Measurements from ENCODE around the gene KIF12. TPM values are rescaled to one million over a fixed set of nuclear protein-coding genes. Genes with fewer than 3 reads are reported as not detected.

KIF12 gene
- total RNA-seq, 1 donor from 2014 or later: 4.8 TPM

DNA sequence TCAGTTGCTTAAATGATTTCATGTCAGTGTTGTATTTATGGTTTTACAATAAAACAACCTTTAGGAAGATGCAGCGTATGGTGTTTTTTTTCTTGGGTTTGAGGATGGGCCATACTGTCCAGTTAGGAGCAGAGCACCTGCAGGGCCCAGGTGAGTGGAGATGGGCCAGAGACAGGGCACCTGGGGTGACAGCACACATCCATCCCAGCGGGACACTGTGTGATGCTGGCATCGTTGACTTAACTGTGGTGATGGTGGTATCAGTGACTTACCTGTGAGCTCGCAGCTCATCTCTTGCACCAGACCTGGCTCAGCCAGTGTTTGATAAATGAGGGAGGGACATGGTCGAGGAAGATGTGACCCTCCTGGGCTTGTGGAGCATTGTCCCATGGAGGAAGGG is 42.6 kb downstream of the KIF12 start:
- H3K27me3 ChIP-seq (ENCODE audit: low read depth): no peaks in the 10 kb centered on the region
- H3K9me3 ChIP-seq: no peaks in the 10 kb centered on the region
- no peak for ATAC-seq
- no peaks in the 10 kb centered on the region for H3K4me1 ChIP-seq
- intact Hi-C loops (cut with DNase I): no loop called here
- no peak overlapping the region for H3K4me3 ChIP-seq
- H3K27ac ChIP-seq: no peak overlapping the region
- TF ChIP-seq, protein P1, sequence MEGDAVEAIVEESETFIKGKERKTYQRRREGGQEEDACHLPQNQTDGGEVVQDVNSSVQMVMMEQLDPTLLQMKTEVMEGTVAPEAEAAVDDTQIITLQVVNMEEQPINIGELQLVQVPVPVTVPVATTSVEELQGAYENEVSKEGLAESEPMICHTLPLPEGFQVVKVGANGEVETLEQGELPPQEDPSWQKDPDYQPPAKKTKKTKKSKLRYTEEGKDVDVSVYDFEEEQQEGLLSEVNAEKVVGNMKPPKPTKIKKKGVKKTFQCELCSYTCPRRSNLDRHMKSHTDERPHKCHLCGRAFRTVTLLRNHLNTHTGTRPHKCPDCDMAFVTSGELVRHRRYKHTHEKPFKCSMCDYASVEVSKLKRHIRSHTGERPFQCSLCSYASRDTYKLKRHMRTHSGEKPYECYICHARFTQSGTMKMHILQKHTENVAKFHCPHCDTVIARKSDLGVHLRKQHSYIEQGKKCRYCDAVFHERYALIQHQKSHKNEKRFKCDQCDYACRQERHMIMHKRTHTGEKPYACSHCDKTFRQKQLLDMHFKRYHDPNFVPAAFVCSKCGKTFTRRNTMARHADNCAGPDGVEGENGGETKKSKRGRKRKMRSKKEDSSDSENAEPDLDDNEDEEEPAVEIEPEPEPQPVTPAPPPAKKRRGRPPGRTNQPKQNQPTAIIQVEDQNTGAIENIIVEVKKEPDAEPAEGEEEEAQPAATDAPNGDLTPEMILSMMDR (IDR thresholded peaks at IDR 0.05): no peak
- H3K36me3 ChIP-seq: peaks cover 5% of the 10 kb centered on the region
- DNase-seq: no peak

DNA sequence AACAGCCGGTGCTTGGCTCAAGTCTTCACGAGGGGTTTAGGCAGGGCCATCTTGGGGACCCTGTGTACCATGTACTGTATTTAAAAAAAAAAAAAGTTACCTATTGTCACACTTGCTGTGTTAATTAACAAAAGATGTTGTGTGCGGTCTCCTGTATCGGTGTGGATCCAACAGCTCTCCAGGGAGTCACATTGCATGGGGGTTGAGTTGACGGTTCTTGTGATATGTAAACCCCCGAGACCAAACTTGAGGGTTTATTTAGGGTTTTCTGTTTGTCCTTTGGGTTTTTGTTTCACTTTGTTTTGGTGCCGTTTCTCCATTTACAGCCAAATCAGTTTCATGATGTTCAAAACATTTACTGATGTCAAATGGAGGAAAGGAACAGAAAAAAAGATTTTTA is 43.2 kb downstream of the KIF12 start:
- intact Hi-C loops (cut with DNase I): no loop called here
- TF ChIP-seq, protein P1 (IDR thresholded peaks at IDR 0.05): no peak
- Histone ChIP-seq H3K4me3 (no peak overlapping the region), H3K27ac (no peak overlapping the region), H3K36me3 (peaks cover 5% of the 10 kb centered on the region), H3K9me3 (no peaks in the 10 kb centered on the region), H3K4me1 (no peaks in the 10 kb centered on the region), H3K27me3 (ENCODE audit: low read depth) (no peaks in the 10 kb centered on the region)
- DNase-seq (no peak), ATAC-seq (no peak)

DNA sequence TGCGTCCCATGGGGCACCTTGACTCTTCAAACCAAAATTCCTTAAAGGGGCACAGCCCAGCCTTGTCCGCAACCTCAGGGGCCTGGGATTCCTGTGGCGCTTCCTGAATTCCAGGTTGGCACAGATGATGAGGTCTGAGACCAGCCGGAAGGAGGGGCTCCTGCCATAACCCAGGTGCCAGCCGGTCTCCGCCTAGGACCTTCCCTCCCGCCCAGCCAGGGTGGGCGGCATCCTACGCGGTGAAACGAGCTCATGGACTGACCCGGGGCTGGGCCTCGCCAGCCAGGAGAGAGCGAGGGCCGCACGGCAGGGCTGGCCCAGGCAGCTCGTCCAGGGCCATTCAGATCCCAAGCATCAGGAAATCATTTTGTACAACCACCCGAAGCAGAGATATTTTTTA is 44.0 kb downstream of the KIF12 start:
- no peak for DNase-seq
- no peak overlapping the region for H3K4me3 ChIP-seq
- no peaks in the 10 kb centered on the region for H3K27me3 ChIP-seq (ENCODE audit: low read depth)
- H3K27ac ChIP-seq: no peak overlapping the region
- TF ChIP-seq, protein P1 (IDR thresholded peaks at IDR 0.05): no peak
- H3K36me3 ChIP-seq: peaks cover 5% of the 10 kb centered on the region
- no peaks in the 10 kb centered on the region for H3K4me1 ChIP-seq
- intact Hi-C loops (cut with DNase I): no loop called here
- H3K9me3 ChIP-seq: no peaks in the 10 kb centered on the region
- ATAC-seq: no peak

DNA sequence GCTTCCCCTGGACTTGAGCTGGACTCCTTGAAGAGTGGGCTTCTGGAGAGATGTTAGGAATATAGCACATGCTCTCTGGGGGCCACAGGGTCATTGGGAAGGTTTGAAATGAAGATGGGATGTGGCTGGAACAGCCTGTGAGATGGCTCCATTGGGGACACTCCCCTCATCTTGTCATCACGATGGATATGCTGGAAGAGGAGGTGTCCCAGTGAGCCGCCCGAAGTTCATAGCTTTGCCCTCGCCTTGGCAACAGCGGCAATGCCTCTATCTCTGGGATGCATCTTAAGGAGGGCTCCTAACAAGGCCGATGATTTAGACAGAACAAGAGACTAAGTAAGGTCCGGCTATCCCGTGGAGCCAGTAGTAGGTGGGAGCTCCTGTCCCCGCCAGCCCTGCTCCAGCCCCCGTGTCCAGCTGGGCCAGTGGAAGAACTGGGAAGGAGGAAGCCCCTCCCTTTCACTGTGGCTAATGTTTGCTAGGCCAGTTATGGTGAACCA is 44.9 kb downstream of the KIF12 start:
- intact Hi-C loops (cut with DNase I): no loop called here
- no peak for DNase-seq
- TF ChIP-seq, protein P1 (IDR thresholded peaks at IDR 0.05): no peak
- Histone ChIP-seq H3K27ac (no peak overlapping the region), H3K9me3 (no peaks in the 10 kb centered on the region), H3K4me1 (no peaks in the 10 kb centered on the region), H3K4me3 (no peak overlapping the region), H3K36me3 (peaks cover 13% of the 10 kb centered on the region), H3K27me3 (ENCODE audit: low read depth) (no peaks in the 10 kb centered on the region)
- no peak for ATAC-seq

DNA sequence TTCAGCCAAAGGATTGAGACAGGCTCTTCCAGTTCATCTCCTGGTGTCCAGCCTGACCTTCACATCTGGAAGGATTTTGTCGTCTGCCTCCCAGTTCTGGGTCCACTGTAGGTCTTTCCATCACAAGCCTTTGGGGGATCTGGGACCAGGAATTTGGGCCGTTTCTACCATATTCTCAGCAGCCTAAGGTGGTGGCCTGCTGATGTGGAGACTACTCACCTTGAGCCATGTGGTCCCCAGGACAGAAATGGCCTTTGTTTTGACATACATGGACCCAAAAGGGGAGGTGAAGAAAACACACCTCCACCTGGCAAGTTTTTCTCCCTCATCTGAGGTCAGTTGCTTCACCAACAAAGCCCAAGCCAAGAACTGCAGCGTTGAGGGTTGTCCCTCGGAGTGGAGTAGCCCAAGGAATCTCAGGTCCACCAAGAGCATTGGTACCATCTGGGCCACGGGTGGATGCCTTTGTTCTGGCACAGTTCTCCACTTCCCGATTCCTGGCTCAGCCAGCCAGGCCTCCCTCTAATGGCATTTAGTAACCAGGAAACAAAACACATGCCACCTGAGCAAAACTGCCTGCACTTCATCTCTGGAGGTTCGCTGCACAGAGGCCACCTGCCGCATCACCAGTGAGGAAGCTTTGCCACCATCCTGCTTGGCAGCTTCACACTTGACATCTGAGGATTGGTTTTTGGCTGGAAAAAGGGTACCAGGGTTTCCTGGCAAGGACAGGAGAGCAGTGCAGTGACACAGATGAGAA is 45.7 kb downstream of the KIF12 start:
- peaks cover 22% of the 10 kb centered on the region for H3K36me3 ChIP-seq
- TF ChIP-seq, protein P1 (IDR thresholded peaks at IDR 0.05): no peak
- intact Hi-C loops (cut with DNase I): no loop called here
- no peak overlapping the region for H3K4me3 ChIP-seq
- H3K4me1 ChIP-seq: no peaks in the 10 kb centered on the region
- H3K27me3 ChIP-seq (ENCODE audit: low read depth): no peaks in the 10 kb centered on the region
- H3K9me3 ChIP-seq: no peaks in the 10 kb centered on the region
- DNase-seq (no peak), ATAC-seq (no peak)
- no peak overlapping the region for H3K27ac ChIP-seq

All from lower lobe of right lung (tissue), 2 donors.